DOHH2 (cell line): ENCODE measurements around the gene PLA2G2A.

ENCODE experiments used
- H3F3A ChIP-seq: fragments of 200-600 bp; sonication (generic), shearing (Covaris generic); 2 replicates; pipeline ENCODE4 v1.6.0; 2016; ENCODE audit warnings: antibody characterized with exemption, mild to moderate bottlenecking; ENCODE audit not compliant: control insufficient read depth, insufficient read depth
- H3K27ac ChIP-seq: fragments of 200-600 bp; sonication (generic); 2 replicates; pipeline ENCODE4 v1.5.1; 2014; ENCODE audit warnings: low read depth, mild to moderate bottlenecking, low read length, moderate library complexity
- H3K27me3 ChIP-seq: fragments of 200-600 bp; sonication (generic); 2 replicates; pipeline ENCODE4 v1.6.1; 2014; ENCODE audit warnings: mild to moderate bottlenecking, low read length, mixed read lengths; ENCODE audit not compliant: control insufficient read depth
- H3K36me3 ChIP-seq: fragments of 200-600 bp; sonication (generic); 2 replicates; pipeline ENCODE4 v1.6.1; 2014; ENCODE audit warnings: mild to moderate bottlenecking, low read length, moderate library complexity, mixed read lengths; ENCODE audit not compliant: control insufficient read depth
- H3K4me1 ChIP-seq: fragments of 200-600 bp; sonication (generic); 2 replicates; pipeline ENCODE4 v1.6.1; 2014; ENCODE audit warnings: mild to moderate bottlenecking, low read length, mixed read lengths; ENCODE audit not compliant: control insufficient read depth
- H3K4me2 ChIP-seq: fragments of 200-600 bp; sonication (generic); 2 replicates; pipeline ENCODE4 v1.6.0; 2014; ENCODE audit warnings: mild to moderate bottlenecking, low read length, moderate library complexity
- H3K4me3 ChIP-seq: fragments of 200-600 bp; sonication (generic); 2 replicates; pipeline ENCODE4 v1.5.1; 2014; ENCODE audit warnings: mild to moderate bottlenecking, low read length, mixed read lengths
- H3K79me2 ChIP-seq: fragments of 200-600 bp; sonication (generic); 2 replicates; pipeline ENCODE4 v1.6.1; 2014; ENCODE audit warnings: mild to moderate bottlenecking, low read length, mixed read lengths; ENCODE audit not compliant: control insufficient read depth
- H3K9me2 ChIP-seq: fragments of 200-600 bp; sonication (generic); replicated peaks from 2 replicates; pipeline ENCODE4 v1.6.1; 2014; ENCODE audit warnings: mild to moderate bottlenecking, low read length, mixed read lengths; ENCODE audit not compliant: control insufficient read depth
- H3K9me3 ChIP-seq: fragments of 200-600 bp; sonication (generic); 2 replicates; pipeline ENCODE4 v1.6.1; 2014; ENCODE audit warnings: antibody characterized with exemption, low read length, mixed read lengths; ENCODE audit not compliant: control insufficient read depth, insufficient read depth
- H4K20me1 ChIP-seq: fragments of 200-600 bp; sonication (generic); 2 replicates; pipeline ENCODE4 v1.6.0; 2014; ENCODE audit warnings: low read depth, mild to moderate bottlenecking, antibody characterized with exemption, low read length, moderate library complexity; ENCODE audit not compliant: control insufficient read depth, insufficient read depth
- CTCF ChIP-seq: fragments of 200-600 bp; sonication (generic); IDR thresholded peaks from one replicate; pipeline ENCODE4 v1.5.1; 2014; ENCODE audit warnings: antibody characterized with exemption, mild to moderate bottlenecking, low read depth, low read length; ENCODE audit not compliant: poor library complexity, severe bottlenecking
- EZH2phosphoT487 ChIP-seq: fragments of 200-600 bp; sonication (generic); IDR thresholded peaks from 2 replicates; pipeline ENCODE4 v1.6.1; 2017; ENCODE audit warnings: borderline replicate concordance, mild to moderate bottlenecking, antibody characterized with exemption, low read length, moderate library complexity, mixed read lengths

The PLA2G2A gene

GRCh38 chr1:19978143-19978542 lies 1.3 kb downstream of the PLA2G2A start:
- no peaks in the 10 kb centered on the region for H3F3A ChIP-seq

GRCh38 chr1:19976317-19977003 lies 3.0 kb downstream of the PLA2G2A start:
- TF ChIP-seq EZH2phosphoT487 (no peak), CTCF (no peak)
- Histone ChIP-seq H3K79me2 (no peaks in the 10 kb centered on the region), H3K4me1 (no peaks in the 10 kb centered on the region), H3K27me3 (peaks cover 2% of the 10 kb centered on the region; the same call in 1 of the 2 replicates), H3K9me3 (no peaks in the 10 kb centered on the region), H4K20me1 (no peaks in the 10 kb centered on the region), H3F3A (no peaks in the 10 kb centered on the region), H3K27ac (no peak overlapping the region), H3K4me2 (no peak overlapping the region), H3K36me3 (no peaks in the 10 kb centered on the region), H3K9me2 (no peaks in the 10 kb centered on the region), H3K4me3 (no peak overlapping the region)

More at GRCh38 chr1:19978143-19978542, 1.3 kb downstream of the PLA2G2A start:
- no peaks in the 10 kb centered on the region for H3K9me3 ChIP-seq
- H3K27ac ChIP-seq: no peak overlapping the region
- H3K9me2 ChIP-seq: no peaks in the 10 kb centered on the region
- no peaks in the 10 kb centered on the region for H3K36me3 ChIP-seq
- H4K20me1 ChIP-seq: no peaks in the 10 kb centered on the region
- H3K27me3 ChIP-seq: peaks cover 2% of the 10 kb centered on the region; the same call in 1 of the 2 replicates
- no peaks in the 10 kb centered on the region for H3K79me2 ChIP-seq
- no peak overlapping the region for H3K4me2 ChIP-seq
- H3K4me1 ChIP-seq: no peaks in the 10 kb centered on the region
- TF ChIP-seq CTCF: no peak
- no peak overlapping the region for H3K4me3 ChIP-seq

GRCh38 chr1:19975423-19976193 lies 3.8 kb downstream of the PLA2G2A start:
- Histone ChIP-seq H3K9me3 (no peaks in the 10 kb centered on the region), H3K79me2 (no peaks in the 10 kb centered on the region), H3K4me2 (no peak overlapping the region), H3K27me3 (peaks cover 2% of the 10 kb centered on the region; the same call in 1 of the 2 replicates), H3K4me1 (no peaks in the 10 kb centered on the region), H3K27ac (no peak overlapping the region), H3K4me3 (no peak overlapping the region), H3K36me3 (no peaks in the 10 kb centered on the region), H3K9me2 (no peaks in the 10 kb centered on the region), H4K20me1 (no peaks in the 10 kb centered on the region), H3F3A (no peaks in the 10 kb centered on the region)
- no peak for TF ChIP-seq EZH2phosphoT487
- TF ChIP-seq CTCF: no peak
